Neural progenitor cell (in vitro differentiated cells): ENCODE measurements around the gene MYO1D.

Source experiments
- EZH2phosphoT487 ChIP-seq: fragments of 200-600 bp; sonication (generic); IDR thresholded peaks from 2 replicates; pipeline ENCODE4 v1.6.1; 2017; ENCODE audit warnings: antibody characterized with exemption
- TF ChIP-seq, protein P1 (sequence below): fragments of 200-600 bp; sonication (generic); IDR thresholded peaks from 2 replicates; pipeline ENCODE4 v1.5.1; 2017; ENCODE audit warnings: antibody characterized with exemption, mild to moderate bottlenecking

GRCh38 chr17:32854832-32855389 is 22.0 kb downstream of the MYO1D start:
- TF ChIP-seq EZH2phosphoT487 = no peak
- TF ChIP-seq, protein P1, sequence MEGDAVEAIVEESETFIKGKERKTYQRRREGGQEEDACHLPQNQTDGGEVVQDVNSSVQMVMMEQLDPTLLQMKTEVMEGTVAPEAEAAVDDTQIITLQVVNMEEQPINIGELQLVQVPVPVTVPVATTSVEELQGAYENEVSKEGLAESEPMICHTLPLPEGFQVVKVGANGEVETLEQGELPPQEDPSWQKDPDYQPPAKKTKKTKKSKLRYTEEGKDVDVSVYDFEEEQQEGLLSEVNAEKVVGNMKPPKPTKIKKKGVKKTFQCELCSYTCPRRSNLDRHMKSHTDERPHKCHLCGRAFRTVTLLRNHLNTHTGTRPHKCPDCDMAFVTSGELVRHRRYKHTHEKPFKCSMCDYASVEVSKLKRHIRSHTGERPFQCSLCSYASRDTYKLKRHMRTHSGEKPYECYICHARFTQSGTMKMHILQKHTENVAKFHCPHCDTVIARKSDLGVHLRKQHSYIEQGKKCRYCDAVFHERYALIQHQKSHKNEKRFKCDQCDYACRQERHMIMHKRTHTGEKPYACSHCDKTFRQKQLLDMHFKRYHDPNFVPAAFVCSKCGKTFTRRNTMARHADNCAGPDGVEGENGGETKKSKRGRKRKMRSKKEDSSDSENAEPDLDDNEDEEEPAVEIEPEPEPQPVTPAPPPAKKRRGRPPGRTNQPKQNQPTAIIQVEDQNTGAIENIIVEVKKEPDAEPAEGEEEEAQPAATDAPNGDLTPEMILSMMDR = no peak
